ENCODE data around the gene SDE2. TPM values are rescaled to one million over a fixed set of nuclear protein-coding genes. Genes with fewer than 3 reads are reported as not detected.
A peak's percentile ranks its signal among the peaks of the same experiment; 100 is the strongest.

SDE2 gene
- total RNA-seq, 1 donor from 2014 or later: 18.4 TPM

DNA sequence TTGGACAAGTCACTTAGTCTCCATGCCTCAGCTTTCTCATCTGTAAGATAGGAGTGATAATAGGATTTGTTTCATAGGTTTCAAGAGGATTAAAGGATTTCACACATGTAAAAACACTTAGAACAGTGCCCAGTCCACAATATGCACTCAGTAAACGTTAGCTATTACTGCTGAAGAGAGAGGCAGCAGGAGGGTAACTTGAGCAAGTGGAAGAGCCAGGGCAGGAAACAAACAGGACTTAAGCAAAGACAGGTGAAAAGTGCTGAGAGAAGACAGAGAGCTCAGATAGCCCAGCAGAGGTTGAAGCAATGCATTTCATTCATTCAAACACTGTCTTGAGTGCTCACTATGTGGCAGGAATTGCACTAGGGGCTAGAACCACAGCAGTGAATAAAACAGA lies 42.3 kb upstream of the SDE2 start:
- H3K4me1 ChIP-seq: no peaks in the 10 kb centered on the region
- H3K27me3 ChIP-seq (ENCODE audit: low read depth): no peaks in the 10 kb centered on the region
- DNase-seq (no peak), ATAC-seq (no peak)
- intact Hi-C loops (cut with DNase I): no loop called here
- no peaks in the 10 kb centered on the region for H3K9me3 ChIP-seq
- TF ChIP-seq CTCF (IDR thresholded peaks at IDR 0.05): no peak
- no peaks in the 10 kb centered on the region for H3K36me3 ChIP-seq
- no peak overlapping the region for H3K4me3 ChIP-seq
- H3K27ac ChIP-seq: no peak overlapping the region

DNA sequence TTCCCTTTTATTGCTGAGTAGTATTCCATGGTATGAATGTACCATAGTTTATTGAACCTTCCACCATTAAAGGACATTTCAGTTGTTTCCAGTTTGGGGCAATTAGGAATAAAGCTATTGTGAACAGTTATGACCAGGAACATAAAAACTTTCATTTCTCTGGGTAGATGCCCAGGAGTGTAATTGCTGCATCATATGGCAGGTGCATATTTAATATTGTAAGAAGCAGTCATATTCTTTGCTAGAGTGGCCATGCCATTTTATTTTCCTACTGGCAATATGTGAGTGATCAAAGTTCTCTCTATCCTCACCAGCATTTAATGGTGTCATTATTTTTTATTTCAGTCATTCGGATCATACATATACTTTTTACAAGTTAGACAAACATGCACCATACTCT lies 39.5 kb upstream of the SDE2 start:
- no peak for ATAC-seq

DNA sequence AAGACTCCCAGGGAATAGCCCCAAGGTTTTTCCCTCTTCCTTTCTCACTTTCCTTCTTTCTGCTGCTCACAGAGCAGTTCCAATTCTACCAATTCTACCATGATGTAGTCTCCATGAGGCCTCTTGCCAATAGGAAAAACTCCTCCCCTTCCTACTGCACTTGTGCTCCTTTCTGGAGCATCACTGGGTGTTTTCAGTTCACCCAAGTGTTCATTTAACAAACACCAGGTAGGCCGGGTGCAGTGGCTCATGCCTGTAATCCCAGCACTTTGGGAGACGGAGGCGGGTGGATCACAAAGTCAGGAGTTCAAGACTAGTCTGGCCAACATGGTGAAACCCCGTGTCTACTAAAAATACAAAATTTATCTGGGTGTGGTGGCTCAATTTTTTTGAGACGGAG lies 36.8 kb upstream of the SDE2 start:
- Histone ChIP-seq H3K4me3 (no peak overlapping the region), H3K27me3 (ENCODE audit: low read depth) (no peaks in the 10 kb centered on the region), H3K9me3 (no peaks in the 10 kb centered on the region), H3K36me3 (no peaks in the 10 kb centered on the region), H3K4me1 (peaks cover 13% of the 10 kb centered on the region), H3K27ac (peak overlapping the region; percentile 33)
- no peak for DNase-seq
- ATAC-seq: no peak
- intact Hi-C loops (cut with DNase I): no loop called here
- TF ChIP-seq CTCF (IDR thresholded peaks at IDR 0.05): no peak

More for the DNA sequence above, 39.5 kb upstream of the SDE2 start:
- TF ChIP-seq CTCF (IDR thresholded peaks at IDR 0.05): no peak
- Histone ChIP-seq H3K9me3 (no peaks in the 10 kb centered on the region), H3K4me3 (no peak overlapping the region), H3K36me3 (no peaks in the 10 kb centered on the region), H3K27me3 (ENCODE audit: low read depth) (no peaks in the 10 kb centered on the region), H3K27ac (no peak overlapping the region), H3K4me1 (peaks cover 13% of the 10 kb centered on the region)
- intact Hi-C loops (cut with DNase I): no loop called here
- no peak for DNase-seq

DNA sequence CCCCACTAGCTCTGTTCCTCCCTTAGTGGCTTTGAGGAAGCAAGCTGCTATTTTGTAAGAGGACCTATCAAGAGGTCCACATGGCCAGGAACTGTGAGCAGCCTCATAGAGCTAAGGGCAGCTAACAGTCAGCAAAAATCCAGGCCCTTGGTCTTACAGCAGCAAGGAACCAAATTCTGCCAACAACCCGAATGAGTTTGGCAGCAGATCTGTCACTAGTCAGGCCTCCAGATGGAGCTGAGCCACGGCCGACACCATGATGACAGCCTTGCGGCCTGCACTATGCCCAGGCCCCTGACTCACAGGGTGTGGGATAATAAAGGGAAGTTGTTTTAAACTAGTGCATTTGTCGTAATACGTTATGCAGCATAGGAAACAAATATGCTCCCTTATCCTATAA lies 35.3 kb upstream of the SDE2 start:
- no peak for TF ChIP-seq CTCF (IDR thresholded peaks at IDR 0.05)
- Histone ChIP-seq H3K4me3 (no peak overlapping the region), H3K27ac (peak overlapping the region; percentile 70), H3K27me3 (ENCODE audit: low read depth) (no peaks in the 10 kb centered on the region), H3K4me1 (peaks cover 13% of the 10 kb centered on the region), H3K36me3 (no peaks in the 10 kb centered on the region), H3K9me3 (no peaks in the 10 kb centered on the region)
- ATAC-seq (peak; percentile 92 to 95), DNase-seq (peak; percentile 86)
- intact Hi-C loops (cut with DNase I): no loop called here

GRCh38 chr1:226033991-226034390 lies 34.8 kb upstream of the SDE2 start:
- no peak for TF ChIP-seq CTCF (IDR thresholded peaks at IDR 0.05)
- no peaks in the 10 kb centered on the region for H3K9me3 ChIP-seq
- H3K27me3 ChIP-seq (ENCODE audit: low read depth): no peaks in the 10 kb centered on the region
- H3K4me1 ChIP-seq: peaks cover 13% of the 10 kb centered on the region
- H3K4me3 ChIP-seq: no peak overlapping the region
- H3K36me3 ChIP-seq: no peaks in the 10 kb centered on the region
- DNase-seq (no peak), ATAC-seq (no peak)
- intact Hi-C loops (cut with DNase I): no loop called here
- peak overlapping the region; percentile 70 for H3K27ac ChIP-seq

DNA sequence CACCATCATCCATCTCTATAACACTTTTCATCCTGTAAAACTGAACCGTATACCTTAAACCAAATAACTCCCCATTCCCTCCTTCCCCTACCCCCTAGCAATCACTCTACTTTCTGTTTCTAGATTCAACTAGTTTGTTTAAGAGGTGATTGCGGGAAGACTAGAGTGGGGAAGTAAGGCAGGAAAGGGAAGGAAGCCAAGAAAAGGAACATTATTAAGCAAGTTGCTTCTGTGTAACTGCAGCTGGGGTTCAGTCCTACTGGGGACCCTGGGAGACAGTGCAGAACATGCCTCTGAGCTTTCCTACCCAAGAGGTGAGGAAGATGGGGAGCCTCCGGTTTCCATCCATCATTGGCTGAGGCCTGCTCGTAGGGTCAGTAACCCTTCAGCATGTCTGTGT lies 34.4 kb upstream of the SDE2 start:
- Histone ChIP-seq H3K36me3 (no peaks in the 10 kb centered on the region), H3K4me3 (no peak overlapping the region), H3K9me3 (no peaks in the 10 kb centered on the region), H3K4me1 (peaks cover 16% of the 10 kb centered on the region), H3K27me3 (ENCODE audit: low read depth) (no peaks in the 10 kb centered on the region), H3K27ac (peak overlapping the region; percentile 70)
- intact Hi-C loops (cut with DNase I): no loop called here
- no peak for DNase-seq
- ATAC-seq: peak; percentile 55 to 76
- TF ChIP-seq CTCF (IDR thresholded peaks at IDR 0.05): no peak
